Fibroblast of pulmonary artery (primary cell): ENCODE results near the gene ZDHHC11.
"Not testable (repeated sequence)": the region's sequence is repeated elsewhere in the genome, so short reads cannot be mapped to it uniquely, and the experiment has no call there.

ENCODE experiments used
- DNase-seq: peaks from one replicate; pipeline ENCODE4 v3.0.0-alpha.2; 2010; ENCODE audit warnings: low read depth
- H3K4me3 ChIP-seq: replicated peaks from 2 replicates; pipeline ENCODE4 v1.5.1; 2011; ENCODE audit warnings: low read depth, mild to moderate bottlenecking, control low read depth, low read length, moderate library complexity
- CTCF ChIP-seq: IDR thresholded peaks from 2 replicates; pipeline ENCODE4 v1.5.1; 2011; ENCODE audit warnings: mild to moderate bottlenecking, control low read depth, low read length, inconsistent platforms; ENCODE audit errors: missing control alignments

Gene ZDHHC11

GRCh38 chr5:757346-757930 is 93.3 kb downstream of the ZDHHC11 start:
- TF ChIP-seq CTCF: no peak
- DNase-seq: no peak
- no peak overlapping the region for H3K4me3 ChIP-seq

- H3K4me3 ChIP-seq: no peak overlapping the region
- TF ChIP-seq CTCF: no peak
- peak; percentile 26 for DNase-seq
These were observed 93.9 kb downstream of the ZDHHC11 start for GRCh38 chr5:756865-757345.

DNA sequence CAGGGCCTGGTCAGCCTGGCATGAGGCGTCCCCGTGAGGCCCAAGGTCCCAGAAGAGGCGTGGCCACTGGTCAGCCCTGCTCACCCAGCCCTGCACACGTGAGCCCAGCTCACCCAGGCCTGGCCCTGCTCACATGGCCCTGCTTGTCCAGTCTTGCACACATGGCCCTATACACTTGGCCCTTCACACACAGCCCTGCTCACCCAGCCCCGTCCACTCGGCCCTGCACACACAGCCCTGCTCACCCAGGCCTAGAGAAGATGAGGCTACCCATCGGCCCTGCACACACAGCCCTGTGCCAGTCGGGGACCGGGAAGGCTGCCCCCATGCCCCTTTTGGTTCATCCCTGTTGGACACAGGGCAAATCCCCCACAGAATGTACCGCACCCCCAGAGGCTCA is 94.6 kb downstream of the ZDHHC11 start:
- TF ChIP-seq CTCF: no peak
- H3K4me3 ChIP-seq: no peak overlapping the region
- no peak for DNase-seq

GRCh38 chr5:754143-754632 is 96.6 kb downstream of the ZDHHC11 start:
- not testable (repeated sequence) for DNase-seq, H3K4me3 ChIP-seq

- DNase-seq, H3K4me3 ChIP-seq: not testable (repeated sequence)
These were observed 97.1 kb downstream of the ZDHHC11 start for GRCh38 chr5:753567-754142.

GRCh38 chr5:752532-753115 is 98.2 kb downstream of the ZDHHC11 start:
- H3K4me3 ChIP-seq, DNase-seq: not testable (repeated sequence)

DNA sequence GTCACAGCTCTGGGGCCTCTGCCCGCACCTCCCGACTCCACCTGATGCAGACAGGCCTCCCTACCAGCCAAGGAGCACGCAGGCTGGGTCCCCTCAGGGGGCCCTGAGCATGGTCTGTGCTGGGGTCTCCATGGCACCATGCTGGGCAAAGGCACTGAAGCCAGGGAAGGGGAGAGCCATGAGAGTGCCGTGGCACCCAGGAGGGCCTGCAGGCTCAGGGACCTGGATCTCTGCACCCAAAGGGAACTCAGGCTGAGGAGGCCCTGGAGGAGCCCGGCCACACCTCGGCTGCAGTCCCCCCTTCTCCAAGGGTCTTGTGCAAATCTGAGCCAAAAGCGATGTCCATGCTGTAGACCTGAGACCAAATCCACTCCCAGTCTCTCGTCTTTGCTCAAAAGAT is 98.8 kb downstream of the ZDHHC11 start:
- DNase-seq, H3K4me3 ChIP-seq: not testable (repeated sequence)

DNA sequence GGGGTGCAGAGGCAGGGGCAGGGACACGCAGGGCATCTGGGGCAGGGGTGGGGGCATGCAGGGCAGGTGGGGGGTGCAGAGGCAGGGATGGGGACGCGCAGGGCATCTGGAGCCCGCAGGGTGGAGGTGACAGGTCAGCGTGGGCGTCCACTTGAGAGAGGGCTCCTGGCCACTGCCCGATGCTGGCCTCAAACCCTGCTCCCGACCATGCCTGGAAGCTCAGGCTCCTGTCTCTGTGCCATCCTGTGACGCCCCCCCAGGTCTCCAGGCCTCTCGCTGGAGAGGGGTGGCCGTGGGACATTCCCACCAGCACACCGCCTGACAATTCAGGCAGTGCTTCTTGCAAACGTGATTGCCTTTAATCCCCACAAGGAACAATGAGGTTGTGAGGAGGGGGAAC is 99.3 kb downstream of the ZDHHC11 start:
- TF ChIP-seq CTCF: no peak
- DNase-seq: no peak
- H3K4me3 ChIP-seq: no peak overlapping the region

GRCh38 chr5:750226-750625 is 100.6 kb downstream of the ZDHHC11 start:
- DNase-seq: not testable (repeated sequence)

More at GRCh38 chr5:750226-750625, 100.6 kb downstream of the ZDHHC11 start:
- H3K4me3 ChIP-seq: not testable (repeated sequence)
